ENCODE data around the gene EEF2. TPM values are rescaled to one million over a fixed set of nuclear protein-coding genes. Genes with fewer than 3 reads are reported as not detected.

EEF2 gene
- total and polyA plus RNA-seq, 2 donors (not counting 3 experiments of a cell fraction or from before 2014, with no cell fraction given) = 1,496 to 2,318 TPM

GRCh38 chr19:4025317-4025716 is 40.1 kb upstream of the EEF2 start:
- H3K4me3 ChIP-seq (replicated peaks in 1 of 3; ENCODE audit: insufficient read depth in 1 of 3, low read depth in 1 of 3, low read length in 3 of 3) = no peak overlapping the region
- H3K9me1 ChIP-seq (replicated peaks; ENCODE audit: control insufficient read depth, extremely low read depth, insufficient read depth, low read length) = no peaks in the 10 kb centered on the region
- no peaks in the 10 kb centered on the region for H3K9me3 ChIP-seq (replicated peaks; ENCODE audit: control insufficient read depth, insufficient read depth, low read length)
- TF ChIP-seq FOS (IDR thresholded peaks at IDR 0.05; ENCODE audit: borderline replicate concordance, insufficient read depth, low read length) (no peak), JUN (IDR thresholded peaks at IDR 0.05; ENCODE audit: borderline replicate concordance, insufficient read depth, insufficient read length, low read depth) (no peak), POLR2A (IDR thresholded peaks at IDR 0.05; ENCODE audit: low read depth, low read length) (no peak), MAX (IDR thresholded peaks at IDR 0.05; ENCODE audit: insufficient read depth, insufficient read length) (no peak), MYC (IDR thresholded peaks at IDR 0.05; ENCODE audit: low read depth, low read length) (no peak), CTCF (IDR thresholded peaks at IDR 0.05; ENCODE audit: extremely low read depth in 1 of 2, insufficient read depth in 1 of 2, low read depth in 1 of 2, low read length in 2 of 2) (no peak), GATA2 (IDR thresholded peaks at IDR 0.05; ENCODE audit: insufficient read depth, insufficient read length, low read depth, low read length) (no peak), POLR2AphosphoS5 (IDR thresholded peaks at IDR 0.05; ENCODE audit: insufficient read depth, low read depth, low read length) (no peak), EZH2 (IDR thresholded peaks at IDR 0.05; ENCODE audit: borderline replicate concordance, low read depth, low read length, severe bottlenecking) (no peak)
- ChIA-PET POLR2A (no interaction called here), CTCF (interaction anchor here (0.7 kb wide), 1 partner anchor 185 kb away, joined by 4 read pairs; no protein-coding TSS in a partner anchor)
- H3K36me3 ChIP-seq (ENCODE audit: control insufficient read depth in 2 of 2, extremely low read depth in 1 of 2, insufficient read depth in 2 of 2, low read length in 2 of 2) = peaks cover 5 to 21% of the 10 kb centered on the region in 2 experiments
- FAIRE-seq (no peak), DNase-seq (ENCODE audit: low read depth, low spot score) (no peak)
- H2AFZ ChIP-seq (ENCODE audit: low read depth, low read length) = no peak overlapping the region
- intact Hi-C loops (cut with micrococcal nuclease) = no loop called here
- BruUV-seq (replicated peaks) = no TSS peak
- no peaks in the 10 kb centered on the region for H4K20me1 ChIP-seq (replicated peaks; ENCODE audit: control insufficient read depth, extremely low read depth, insufficient read depth, low read length)
- H3K9ac ChIP-seq (replicated peaks; ENCODE audit: extremely low read depth, insufficient read depth, low read length) = no peak overlapping the region
- H3K27ac ChIP-seq (ENCODE audit: insufficient read depth, low read depth, low read length) = no peak overlapping the region
- peaks cover 5% of the 10 kb centered on the region for H3K79me2 ChIP-seq (ENCODE audit: control insufficient read depth, insufficient read depth, low read length)
- H3K4me2 ChIP-seq (ENCODE audit: insufficient read depth, low read length) = no peak overlapping the region
- dilution Hi-C loops (cut with MboI; ENCODE audit: extremely low pct_ligation_motif_present, low sequenced_read_pairs) = no loop called here
- H3K27me3 ChIP-seq (ENCODE audit: control insufficient read depth in 2 of 2, insufficient read depth in 2 of 2, low read length in 2 of 2) = no peaks in the 10 kb centered on the region
- H3K4me1 ChIP-seq (ENCODE audit: control insufficient read depth, extremely low read depth, insufficient read depth, low read length) = peaks cover 2% of the 10 kb centered on the region
